ENCODE data around the gene ZNF839. TPM values are rescaled to one million over a fixed set of nuclear protein-coding genes. Genes with fewer than 3 reads are reported as not detected.

Gene ZNF839
- total RNA-seq, 1 experiment from 2014 or later = 21.7 TPM

DNA sequence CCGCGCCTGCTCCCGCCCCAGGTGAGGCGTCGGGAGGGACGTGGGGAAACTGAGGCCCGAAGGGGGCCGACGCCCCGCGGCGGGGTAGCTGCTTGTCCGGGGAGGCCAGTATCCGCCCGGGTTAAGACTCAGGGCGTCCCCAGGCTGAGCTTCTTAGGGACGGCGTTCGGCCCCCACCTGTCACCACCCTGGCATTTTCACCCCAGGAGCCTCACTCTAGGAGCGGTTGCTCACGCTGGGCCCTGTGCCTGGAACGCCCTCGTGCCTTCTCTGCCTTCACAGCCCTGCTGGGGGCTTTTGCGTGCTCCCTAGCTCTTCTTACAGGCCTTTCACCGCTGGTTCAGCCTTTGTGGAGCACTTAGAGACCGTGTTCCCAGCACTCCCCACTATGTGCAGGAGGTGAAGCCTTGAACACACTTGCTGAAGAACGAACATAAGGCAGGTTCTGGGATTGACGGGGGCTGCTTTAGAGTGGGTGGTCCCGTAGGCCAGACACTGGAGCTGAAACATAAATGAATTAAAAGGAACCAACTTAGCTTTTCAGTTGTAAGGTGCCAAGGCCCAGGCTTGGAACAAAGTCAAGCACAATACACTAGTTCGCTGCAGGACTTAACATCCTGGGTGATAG is 601 bp downstream of the ZNF839 start:
- H3K4me3 Mint-ChIP-seq (ENCODE audit: low read depth, unreplicated experiment) = peak overlapping the region; percentile 74
- peak overlapping the region; percentile 83 for H3K27ac Mint-ChIP-seq (ENCODE audit: unreplicated experiment)
- peaks cover 41% of the 10 kb centered on the region for H3K36me3 Mint-ChIP-seq (ENCODE audit: insufficient read depth, unreplicated experiment)
- intact Hi-C loops (cut with micrococcal nuclease; ENCODE audit: unreplicated experiment) = no loop called here
- no peaks in the 10 kb centered on the region for H3K9me3 Mint-ChIP-seq (ENCODE audit: low read depth, unreplicated experiment)
- BruUV-seq (replicated peaks) = no TSS peak
- TF ChIP-seq, protein P1, sequence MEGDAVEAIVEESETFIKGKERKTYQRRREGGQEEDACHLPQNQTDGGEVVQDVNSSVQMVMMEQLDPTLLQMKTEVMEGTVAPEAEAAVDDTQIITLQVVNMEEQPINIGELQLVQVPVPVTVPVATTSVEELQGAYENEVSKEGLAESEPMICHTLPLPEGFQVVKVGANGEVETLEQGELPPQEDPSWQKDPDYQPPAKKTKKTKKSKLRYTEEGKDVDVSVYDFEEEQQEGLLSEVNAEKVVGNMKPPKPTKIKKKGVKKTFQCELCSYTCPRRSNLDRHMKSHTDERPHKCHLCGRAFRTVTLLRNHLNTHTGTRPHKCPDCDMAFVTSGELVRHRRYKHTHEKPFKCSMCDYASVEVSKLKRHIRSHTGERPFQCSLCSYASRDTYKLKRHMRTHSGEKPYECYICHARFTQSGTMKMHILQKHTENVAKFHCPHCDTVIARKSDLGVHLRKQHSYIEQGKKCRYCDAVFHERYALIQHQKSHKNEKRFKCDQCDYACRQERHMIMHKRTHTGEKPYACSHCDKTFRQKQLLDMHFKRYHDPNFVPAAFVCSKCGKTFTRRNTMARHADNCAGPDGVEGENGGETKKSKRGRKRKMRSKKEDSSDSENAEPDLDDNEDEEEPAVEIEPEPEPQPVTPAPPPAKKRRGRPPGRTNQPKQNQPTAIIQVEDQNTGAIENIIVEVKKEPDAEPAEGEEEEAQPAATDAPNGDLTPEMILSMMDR (IDR thresholded peaks at IDR 0.05; ENCODE audit: unreplicated experiment) = no peak
- H3K4me1 Mint-ChIP-seq (ENCODE audit: low read depth, unreplicated experiment) = peaks cover 33% of the 10 kb centered on the region
- H3K27me3 Mint-ChIP-seq (ENCODE audit: unreplicated experiment) = no peaks in the 10 kb centered on the region
- CTCF ChIA-PET = no interaction called here
- DNase-seq = peak; percentile 23

DNA sequence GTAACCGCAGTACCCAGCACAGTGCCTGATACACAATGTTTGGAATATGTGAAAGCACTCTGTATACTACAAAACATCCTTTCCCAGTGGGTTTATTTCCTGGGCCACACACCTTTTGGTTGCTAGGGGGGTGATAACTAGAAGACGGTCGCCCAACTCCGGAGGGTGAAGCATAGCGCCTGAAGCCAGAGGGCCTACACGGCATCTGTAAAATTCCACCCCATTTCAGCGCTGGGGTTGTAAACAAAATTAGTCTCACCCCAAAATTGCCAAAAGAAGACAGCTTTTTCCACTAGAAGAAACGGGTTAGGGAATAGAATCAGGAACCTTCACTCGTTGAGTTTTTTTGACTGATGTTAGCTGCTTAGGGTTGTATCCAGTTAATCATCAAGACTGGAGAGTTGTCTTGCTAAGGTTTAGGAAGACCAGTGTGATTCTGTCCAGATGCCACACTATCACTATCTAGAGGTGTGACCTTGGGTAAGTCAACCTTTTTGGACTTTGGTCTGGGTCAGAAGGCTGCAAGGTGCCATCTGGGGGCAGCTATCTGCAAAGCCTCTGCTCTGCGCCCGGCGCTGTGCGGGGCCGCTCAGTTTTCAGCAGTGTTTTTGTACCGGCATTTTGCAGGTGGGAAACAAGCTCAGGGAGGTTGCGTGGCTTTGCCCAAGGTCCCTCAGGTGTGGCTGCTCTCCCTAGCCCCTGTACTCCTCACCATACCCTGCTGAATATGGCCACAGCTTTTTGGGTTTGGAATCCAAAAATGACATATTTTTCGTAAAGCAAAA is 1.3 kb downstream of the ZNF839 start:
- TSS peak; percentile 51 for BruUV-seq (replicated peaks)
- CTCF ChIA-PET = no interaction called here
- peak overlapping the region; percentile 83 for H3K27ac Mint-ChIP-seq (ENCODE audit: unreplicated experiment)
- H3K36me3 Mint-ChIP-seq (ENCODE audit: insufficient read depth, unreplicated experiment) = peaks cover 41% of the 10 kb centered on the region
- intact Hi-C loops (cut with micrococcal nuclease; ENCODE audit: unreplicated experiment) = no loop called here
- no peaks in the 10 kb centered on the region for H3K27me3 Mint-ChIP-seq (ENCODE audit: unreplicated experiment)
- no peak for DNase-seq
- H3K4me1 Mint-ChIP-seq (ENCODE audit: low read depth, unreplicated experiment) = peaks cover 30% of the 10 kb centered on the region
- H3K9me3 Mint-ChIP-seq (ENCODE audit: low read depth, unreplicated experiment) = no peaks in the 10 kb centered on the region
- H3K4me3 Mint-ChIP-seq (ENCODE audit: low read depth, unreplicated experiment) = peak overlapping the region; percentile 74
- TF ChIP-seq, protein P1 (IDR thresholded peaks at IDR 0.05; ENCODE audit: unreplicated experiment) = no peak

DNA sequence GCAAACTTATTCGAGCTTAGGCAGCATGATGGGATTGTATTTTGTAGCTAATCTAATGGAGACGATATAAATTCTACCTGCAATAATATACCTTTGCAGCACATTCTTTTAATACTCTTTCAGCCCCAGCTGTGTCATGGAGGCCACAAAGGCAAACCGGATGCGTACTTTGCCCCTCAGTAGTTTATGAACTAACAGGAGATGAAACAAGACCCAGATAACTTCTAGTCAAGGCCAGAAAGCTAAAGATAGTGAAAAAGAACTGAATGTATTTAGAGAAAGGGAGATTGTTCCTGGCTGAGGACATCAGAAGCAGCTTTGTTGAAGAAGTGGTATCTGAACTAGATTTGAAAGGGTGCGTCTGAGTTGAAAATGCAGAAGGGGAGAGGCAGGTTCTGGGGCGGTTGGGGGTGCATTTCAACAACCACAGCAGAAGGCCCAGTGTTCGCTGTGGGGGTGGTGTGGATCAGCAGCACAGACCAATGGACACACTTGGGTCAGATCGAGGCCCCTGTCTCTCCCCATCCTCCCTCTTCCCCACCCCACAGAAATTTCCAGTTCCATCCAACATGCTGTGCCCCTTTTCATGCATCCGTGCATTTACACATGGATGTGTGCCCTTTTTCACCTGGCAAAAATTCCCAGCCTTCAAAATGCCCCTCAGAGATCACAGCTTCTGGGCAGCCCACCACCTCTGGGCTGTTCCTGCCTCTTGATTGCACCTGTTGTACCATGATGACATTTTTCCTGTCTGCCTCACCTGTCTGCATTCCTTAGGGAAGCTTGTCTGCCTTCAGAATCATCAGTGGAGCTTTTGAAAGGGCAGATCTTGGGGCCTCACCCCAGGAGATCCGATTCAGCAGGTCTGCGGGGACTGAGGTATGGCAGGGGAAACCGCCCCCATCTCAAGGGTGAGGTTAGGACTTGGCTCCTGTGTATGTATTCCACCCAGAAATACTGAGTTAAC is 2.2 kb downstream of the ZNF839 start:
- peaks cover 25% of the 10 kb centered on the region for H3K4me1 Mint-ChIP-seq (ENCODE audit: low read depth, unreplicated experiment)
- BruUV-seq (replicated peaks) = no TSS peak
- H3K9me3 Mint-ChIP-seq (ENCODE audit: low read depth, unreplicated experiment) = no peaks in the 10 kb centered on the region
- TF ChIP-seq, protein P1 (IDR thresholded peaks at IDR 0.05; ENCODE audit: unreplicated experiment) = no peak
- H3K4me3 Mint-ChIP-seq (ENCODE audit: low read depth, unreplicated experiment) = no peak overlapping the region
- CTCF ChIA-PET = interaction anchor here (0.6 kb wide), 1 partner anchor 779 kb away, joined by 5 read pairs; no protein-coding TSS in a partner anchor
- no peak for DNase-seq
- H3K36me3 Mint-ChIP-seq (ENCODE audit: insufficient read depth, unreplicated experiment) = peaks cover 37% of the 10 kb centered on the region
- intact Hi-C loops (cut with micrococcal nuclease; ENCODE audit: unreplicated experiment) = no loop called here
- H3K27me3 Mint-ChIP-seq (ENCODE audit: unreplicated experiment) = no peaks in the 10 kb centered on the region
- H3K27ac Mint-ChIP-seq (ENCODE audit: unreplicated experiment) = no peak overlapping the region

DNA sequence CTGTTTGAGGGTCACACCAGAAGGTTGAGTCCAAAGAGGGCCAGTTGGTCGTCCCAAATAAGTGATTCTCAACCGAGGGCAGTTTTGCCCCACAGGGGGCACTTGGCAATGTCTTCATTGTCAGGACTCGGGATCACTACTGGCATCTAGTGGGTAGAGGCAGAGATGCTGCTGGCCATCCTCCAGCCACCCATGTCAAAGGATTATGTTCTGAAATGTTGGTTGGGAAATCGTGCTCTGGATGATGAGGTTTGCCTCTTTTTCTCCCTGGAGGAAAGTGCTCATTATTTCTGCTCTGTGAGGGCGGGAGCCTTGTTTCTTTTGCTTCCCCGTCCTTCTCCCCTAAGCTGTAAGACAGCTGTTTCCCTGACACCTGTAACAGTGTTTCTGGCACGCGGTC is 3.6 kb downstream of the ZNF839 start:
- intact Hi-C loops (cut with micrococcal nuclease; ENCODE audit: unreplicated experiment) = no loop called here
- H3K27me3 Mint-ChIP-seq (ENCODE audit: unreplicated experiment) = no peaks in the 10 kb centered on the region
- H3K4me1 Mint-ChIP-seq (ENCODE audit: low read depth, unreplicated experiment) = peaks cover 11% of the 10 kb centered on the region
- no peaks in the 10 kb centered on the region for H3K9me3 Mint-ChIP-seq (ENCODE audit: low read depth, unreplicated experiment)
- no peak overlapping the region for H3K27ac Mint-ChIP-seq (ENCODE audit: unreplicated experiment)
- peak; percentile 74 for DNase-seq
- CTCF ChIA-PET = interaction anchor here (0.6 kb wide), 1 partner anchor 57 kb away, joined by 3 read pairs; no protein-coding TSS in a partner anchor
- H3K4me3 Mint-ChIP-seq (ENCODE audit: low read depth, unreplicated experiment) = no peak overlapping the region
- peaks cover 24% of the 10 kb centered on the region for H3K36me3 Mint-ChIP-seq (ENCODE audit: insufficient read depth, unreplicated experiment)
- no TSS peak for BruUV-seq (replicated peaks)
- TF ChIP-seq, protein P1 (IDR thresholded peaks at IDR 0.05; ENCODE audit: unreplicated experiment) = peak; percentile 47
